GM13976 (cell line): Measurements from ENCODE around the gene GABRR3.

Experiments
- DNase-seq: peaks from one replicate; pipeline ENCODE4 v3.0.0; 2012; ENCODE audit warnings: low spot score
- CTCF ChIP-seq: IDR thresholded peaks from 2 replicates; pipeline ENCODE4 v1.5.1; 2012; ENCODE audit warnings: borderline replicate concordance, mild to moderate bottlenecking; ENCODE audit not compliant: insufficient read depth; ENCODE audit errors: extremely low read depth, missing control alignments, control extremely low read depth
- in situ Hi-C: fragments of 300-500 bp; cut with MboI; formaldehyde crosslinking; loops from one replicate; pipeline ENCODE4 v1.12.0; 2022; ENCODE audit warnings: low sequenced_read_pairs, mixed read lengths, inconsistent platforms; ENCODE audit not compliant: unreplicated experiment

Gene GABRR3

DNA sequence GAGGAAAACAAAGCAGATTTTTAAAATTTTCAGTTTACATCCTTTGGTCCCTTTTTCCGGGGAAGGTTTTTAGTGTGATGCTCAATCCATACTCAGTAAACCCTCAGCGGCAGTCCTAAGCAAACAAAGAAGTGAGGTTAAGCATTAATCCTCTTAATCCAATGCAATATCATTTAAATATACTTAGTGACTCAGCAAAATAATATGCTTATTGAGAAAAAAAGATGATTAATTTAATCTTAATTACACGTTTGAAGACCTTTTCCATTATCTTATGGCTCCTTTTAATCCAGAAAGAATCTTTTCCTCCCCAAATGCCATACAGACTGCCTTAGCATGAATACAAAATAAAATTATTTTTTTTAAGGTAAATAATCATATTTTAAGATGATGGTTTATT, at the start of gene GABRR3:
GABRR3 (minus strand) TSS at position 108 of the 400 bp plus-strand sequence. CDS start 328 bp downstream, outside the sequence.
- DNase-seq, result no peak
- no peak for TF ChIP-seq CTCF
- in situ Hi-C loops, result loop anchor here (10.0 to 25.0 kb wide), 2 partner anchors 570 to 777 kb away; no protein-coding TSS in a partner anchor

DNA sequence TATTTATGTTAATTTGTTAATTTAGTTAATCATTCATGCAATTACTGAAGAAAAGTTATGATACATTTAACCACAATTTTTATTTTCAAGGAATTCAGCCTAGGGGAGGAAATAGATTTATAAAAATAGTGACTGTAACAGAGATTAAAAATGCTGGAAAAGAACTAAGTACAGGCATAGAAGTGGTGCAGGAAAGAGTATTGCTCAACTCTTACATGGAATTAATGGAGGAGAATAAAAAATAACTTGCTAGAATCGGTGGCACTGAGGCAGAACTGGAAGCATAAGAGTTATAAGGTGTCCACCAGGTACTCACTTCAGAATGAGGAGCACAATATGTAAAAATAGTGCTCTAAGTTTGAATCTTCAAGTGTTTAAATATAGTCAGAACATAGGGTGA, 38.4 kb upstream of the GABRR3 start:
- TF ChIP-seq CTCF, result no peak
- DNase-seq, result no peak
- in situ Hi-C loops, result no loop called here

- TF ChIP-seq CTCF, result no peak
- no peak for DNase-seq
- in situ Hi-C loops, result no loop called here
These were observed 35.7 kb upstream of the GABRR3 start for GRCh38 chr3:98070840-98071239.

DNA sequence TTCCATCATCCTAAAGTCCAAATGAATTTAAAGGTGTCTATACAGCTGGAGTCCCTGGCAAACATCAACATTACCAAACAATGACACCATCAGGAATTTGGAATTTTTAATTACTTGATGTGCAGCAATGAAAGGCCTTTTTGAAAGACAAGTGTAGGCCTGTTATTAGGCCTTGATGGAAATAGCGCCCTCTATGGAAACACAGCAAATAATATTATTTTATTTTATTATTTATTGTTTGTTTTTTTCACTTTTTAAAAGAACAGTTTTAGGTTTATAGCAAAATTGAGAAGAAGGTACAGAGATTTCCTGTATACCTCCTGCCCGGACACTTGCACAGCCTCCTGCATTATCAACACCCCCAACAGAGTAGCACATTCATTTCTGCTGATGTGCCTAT, 33.7 kb upstream of the GABRR3 start:
- no peak for TF ChIP-seq CTCF
- in situ Hi-C loops, result no loop called here
- DNase-seq, result no peak

DNA sequence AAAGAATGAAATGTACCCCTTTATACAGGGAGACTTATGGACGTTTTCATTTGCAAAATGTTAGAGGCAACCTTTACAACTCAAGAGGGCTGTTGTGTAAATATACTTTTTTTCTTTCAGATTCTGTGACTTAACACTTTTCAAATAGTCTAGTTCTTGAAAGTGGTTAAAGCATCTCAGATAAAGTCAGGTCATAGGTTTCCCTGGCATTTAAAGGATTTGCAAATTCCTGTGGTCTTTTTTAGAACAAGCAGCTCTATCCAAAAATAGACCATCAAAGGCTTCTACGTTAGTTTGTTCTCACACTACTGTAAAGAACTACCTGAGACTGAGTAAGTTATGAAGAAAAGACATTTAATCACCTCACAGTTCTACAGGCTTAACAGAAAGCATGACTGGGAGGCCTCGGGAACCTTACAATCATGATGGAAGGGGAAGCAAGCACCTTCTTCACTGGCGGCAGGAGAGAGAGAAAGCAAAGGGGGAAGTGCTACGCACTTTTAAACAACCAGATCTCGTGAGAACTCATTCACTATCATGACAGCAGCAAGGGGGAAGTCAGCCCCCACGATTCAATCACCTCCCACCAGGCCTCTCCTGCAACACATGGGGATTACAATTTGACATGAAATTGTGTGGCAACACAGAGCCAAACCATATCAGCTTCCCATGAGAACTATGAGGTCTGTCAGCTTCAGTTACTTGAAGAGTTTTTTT, 23.3 kb upstream of the GABRR3 start:
- no peak for DNase-seq
- TF ChIP-seq CTCF, result no peak
- in situ Hi-C loops, result no loop called here

GRCh38 chr3:98057631-98058030, 22.5 kb upstream of the GABRR3 start:
- no peak for TF ChIP-seq CTCF
- in situ Hi-C loops, result no loop called here
- DNase-seq, result no peak
